ENCODE data around the gene CLDN17. TPM values are rescaled to one million over a fixed set of nuclear protein-coding genes. Genes with fewer than 3 reads are reported as not detected.

Gene CLDN17
- total and polyA plus RNA-seq, 2 of the 8 experiments (the other 6 are each of a cell fraction or from before 2014, with no cell fraction given): not detected

DNA sequence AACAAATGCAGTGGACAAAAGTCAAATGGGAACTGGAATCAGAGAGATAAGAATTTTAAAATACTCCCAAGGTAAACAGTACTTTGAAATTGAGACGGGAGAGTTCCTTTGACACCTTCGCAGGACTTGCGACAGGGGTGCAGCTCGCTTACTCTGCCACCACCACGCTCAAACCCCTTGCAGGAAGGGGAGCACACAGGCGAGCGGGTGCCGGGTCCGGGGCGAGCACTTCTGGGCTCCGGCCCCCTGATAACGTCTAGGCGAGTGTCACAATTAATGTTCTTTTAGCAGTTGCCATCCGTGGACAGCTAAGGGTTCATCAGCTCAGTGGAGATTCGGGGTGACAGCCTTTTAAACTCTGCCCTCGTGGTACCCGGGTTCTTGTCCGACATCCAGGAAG is 37.4 kb downstream of the CLDN17 start:
- Histone ChIP-seq H3K9me3 (ENCODE audit: insufficient read depth in 2 of 2, low read depth in 1 of 2, low read length in 1 of 2) (no peaks in the 10 kb centered on the region), H3K4me2 (ENCODE audit: insufficient read depth in 1 of 2, low read depth in 2 of 2, low read length in 2 of 2) (no peak overlapping the region), H2BK15ac (ENCODE audit: low read length) (no peak overlapping the region), H2BK20ac (ENCODE audit: low read length) (no peak overlapping the region), H3K56ac (replicated peaks; ENCODE audit: insufficient read length, low read depth, low read length) (no peak overlapping the region), H4K20me1 (replicated peaks in 1 of 2; ENCODE audit: control insufficient read depth in 1 of 2, insufficient read depth in 2 of 2, low read length in 2 of 2) (no peaks in the 10 kb centered on the region), H4K91ac (replicated peaks; ENCODE audit: insufficient read length, low read length) (no peak overlapping the region), H3K27ac (ENCODE audit: low read depth, low read length) (no peak overlapping the region), H2BK5ac (ENCODE audit: low read depth, low read length) (no peak overlapping the region), H3K14ac (ENCODE audit: insufficient read length) (no peak overlapping the region), H3K79me2 (ENCODE audit: control insufficient read depth in 1 of 2, insufficient read depth in 2 of 2, low read length in 2 of 2) (no peaks in the 10 kb centered on the region), H4K8ac (ENCODE audit: extremely low read depth, insufficient read depth, low read length) (no peak overlapping the region), H3K4me1 (replicated peaks in 1 of 4; ENCODE audit: control insufficient read depth in 3 of 4, insufficient read depth in 4 of 4, low read length in 3 of 4) (no peaks in the 10 kb centered on the region), H3K23ac (ENCODE audit: insufficient read length) (no peak overlapping the region), H2AFZ (ENCODE audit: low read length) (no peak overlapping the region), H3K79me1 (ENCODE audit: low read depth, low read length) (no peaks in the 10 kb centered on the region), H3K27me3 (replicated peaks in 1 of 4; ENCODE audit: control insufficient read depth in 3 of 4, extremely low read depth in 1 of 4, insufficient read depth in 3 of 4, low read length in 3 of 4) (no peaks in the 10 kb centered on the region), H3K18ac (ENCODE audit: extremely low read depth, low read length) (no peak overlapping the region), H4K5ac (ENCODE audit: insufficient read length, low read depth, low read length) (no peak overlapping the region), H3K4ac (replicated peaks; ENCODE audit: insufficient read length, low read depth, low read length) (no peak overlapping the region), H3K4me3 (ENCODE audit: extremely low read depth in 1 of 4, insufficient read depth in 2 of 4, low read depth in 3 of 4, low read length in 4 of 4) (no peak overlapping the region), H3K36me3 (ENCODE audit: control insufficient read depth in 2 of 4, insufficient read depth in 4 of 4, low read length in 3 of 4) (no peaks in the 10 kb centered on the region), H3K9ac (replicated peaks in 1 of 4; ENCODE audit: extremely low read depth in 1 of 4, low read depth in 3 of 4, low read length in 3 of 4) (no peak overlapping the region), H2BK12ac (ENCODE audit: low read depth, low read length) (no peak overlapping the region), H2BK120ac (replicated peaks; ENCODE audit: low read depth, low read length) (no peak overlapping the region), H2AK5ac (ENCODE audit: low read depth, low read length) (no peak overlapping the region), H3K23me2 (ENCODE audit: low read depth, low read length) (no peaks in the 10 kb centered on the region)
- FAIRE-seq (no peak), DNase-seq (ENCODE audit: low read depth in 1 of 2, low spot score in 2 of 2) (no peak)
- TF ChIP-seq, protein P1, sequence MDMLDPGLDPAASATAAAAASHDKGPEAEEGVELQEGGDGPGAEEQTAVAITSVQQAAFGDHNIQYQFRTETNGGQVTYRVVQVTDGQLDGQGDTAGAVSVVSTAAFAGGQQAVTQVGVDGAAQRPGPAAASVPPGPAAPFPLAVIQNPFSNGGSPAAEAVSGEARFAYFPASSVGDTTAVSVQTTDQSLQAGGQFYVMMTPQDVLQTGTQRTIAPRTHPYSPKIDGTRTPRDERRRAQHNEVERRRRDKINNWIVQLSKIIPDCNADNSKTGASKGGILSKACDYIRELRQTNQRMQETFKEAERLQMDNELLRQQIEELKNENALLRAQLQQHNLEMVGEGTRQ (IDR thresholded peaks at IDR 0.05; ENCODE audit: low read length): no peak
- TF ChIP-seq POU5F1 (IDR thresholded peaks at IDR 0.05; ENCODE audit: low read depth, low read length): no peak
- TF ChIP-seq KDM5A (IDR thresholded peaks at IDR 0.05; ENCODE audit: low read length): no peak
- no peak for TF ChIP-seq HDAC2 (IDR thresholded peaks at IDR 0.05; ENCODE audit: borderline replicate concordance in 1 of 2, low read depth in 2 of 2, low read length in 2 of 2)
- TF ChIP-seq SP2 (IDR thresholded peaks at IDR 0.05; ENCODE audit: low read length): no peak
- no peak for TF ChIP-seq JUND (IDR thresholded peaks at IDR 0.05; ENCODE audit: low read length)
- TF ChIP-seq CTBP2 (IDR thresholded peaks at IDR 0.05; ENCODE audit: borderline replicate concordance, insufficient read depth, insufficient read length, low read length): no peak
- TF ChIP-seq BACH1 (IDR thresholded peaks at IDR 0.05; ENCODE audit: low read length): no peak
- no peak for TF ChIP-seq BCL11A (IDR thresholded peaks at IDR 0.05; ENCODE audit: low read depth in 2 of 2, low read length in 2 of 2)
- no peak for TF ChIP-seq BRCA1 (IDR thresholded peaks at IDR 0.05; ENCODE audit: low read depth, low read length)
- no peak for TF ChIP-seq EGR1 (IDR thresholded peaks at IDR 0.05; ENCODE audit: borderline replicate concordance, low read depth, low read length)
- no peak for TF ChIP-seq MAFK (IDR thresholded peaks at IDR 0.05; ENCODE audit: low read depth, low read length)
- TF ChIP-seq RFX5 (IDR thresholded peaks at IDR 0.05; ENCODE audit: borderline replicate concordance, low read depth, low read length): no peak
- TF ChIP-seq TCF12 (IDR thresholded peaks at IDR 0.05; ENCODE audit: low read depth, low read length): no peak
- no peak for TF ChIP-seq FOSL1 (IDR thresholded peaks at IDR 0.05; ENCODE audit: insufficient read depth, low read depth, low read length)
- CTCF ChIA-PET (ENCODE audit: partially characterized antibody): no interaction called here
- WGBS, 2 experiments (ENCODE audit: extremely low coverage in 1 of 2, insufficient coverage in 1 of 2, insufficient read length in 1 of 2, insufficient replicate concordance in 2 of 2, low coverage in 1 of 2, low lambda C conversion rate in 2 of 2, missing lambda C conversion rate in 1 of 2): 93% methylated on average over 18 of the region's 18 CpGs; no CpG with 5 or more reads in 1 of the 2 experiments
- POLR2A ChIA-PET (ENCODE audit: partially characterized antibody): no interaction called here
